ENCODE data around the gene TAF5L. TPM values are rescaled to one million over a fixed set of nuclear protein-coding genes. Genes with fewer than 3 reads are reported as not detected.
"Not testable (repeated sequence)": the region's sequence is repeated elsewhere in the genome, so short reads cannot be mapped to it uniquely, and the experiment has no call there.

The TAF5L gene
- total RNA-seq, 3 donors from 2014 or later (not counting 1 experiment from before 2014, with no cell fraction given) = 21.6 to 37.9 (median 32.7) TPM

DNA sequence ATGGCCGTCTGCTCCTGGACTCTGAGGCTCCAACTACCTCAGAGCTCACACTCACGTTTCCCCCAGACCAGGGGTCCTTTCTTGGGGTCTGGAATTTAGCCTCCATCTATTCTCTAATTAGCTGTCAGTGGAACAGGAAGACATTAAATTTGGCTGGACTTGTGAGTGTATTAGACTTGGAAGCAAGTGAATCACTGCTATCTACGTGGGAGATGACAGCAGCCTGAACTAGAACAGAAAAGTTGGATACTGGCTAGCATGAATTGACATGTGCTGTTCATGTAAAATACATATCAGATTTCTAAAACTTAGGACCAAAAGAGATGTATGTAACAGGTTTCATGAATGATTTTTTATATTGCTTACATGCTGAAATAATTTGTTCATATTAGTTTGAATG, 28.0 kb downstream of the TAF5L start:
- H3K27ac ChIP-seq (ENCODE audit: low read length) = no peak overlapping the region
- no peaks in the 10 kb centered on the region for H3K9me3 ChIP-seq (ENCODE audit: control insufficient read depth, insufficient read depth, low read length)
- H3K36me3 Mint-ChIP-seq = peaks cover 6% of the 10 kb centered on the region
- H3K27me3 Mint-ChIP-seq (ENCODE audit: low read depth in 2 of 2) = no peaks in the 10 kb centered on the region
- H3K4me3 Mint-ChIP-seq = no peak overlapping the region
- DNase-seq = no peak
- WGBS (ENCODE audit: insufficient coverage) = 91% methylated on average over 3 of the region's 3 CpGs
- H3K4me1 ChIP-seq (ENCODE audit: control insufficient read depth, insufficient read depth, low read length) = no peaks in the 10 kb centered on the region
- TF ChIP-seq CTCF (IDR thresholded peaks at IDR 0.05) = no peak
- H3K4me3 ChIP-seq (ENCODE audit: low read length) = no peak overlapping the region
- no peaks in the 10 kb centered on the region for H3K27me3 ChIP-seq (ENCODE audit: control insufficient read depth, insufficient read depth, low read length)
- no peak for ATAC-seq
- intact Hi-C loops (cut with micrococcal nuclease) = no loop called here
- H3K27ac Mint-ChIP-seq = no peak overlapping the region
- H3K9me3 Mint-ChIP-seq = no peaks in the 10 kb centered on the region
- H3K4me1 Mint-ChIP-seq = peaks cover 16 to 24% of the 10 kb centered on the region in 2 donors
- H3K36me3 ChIP-seq (ENCODE audit: control insufficient read depth, insufficient read depth, low read length) = peaks cover 37% of the 10 kb centered on the region

GRCh38 chr1:229596925-229597699, 28.8 kb downstream of the TAF5L start:
- Mint-ChIP-seq H3K4me3 (no peak overlapping the region), H3K27ac (peak overlapping the region in 1 of 2 donors; percentile 31), H3K27me3 (ENCODE audit: low read depth in 2 of 2) (no peaks in the 10 kb centered on the region), H3K9me3 (no peaks in the 10 kb centered on the region), H3K36me3 (peaks cover 6% of the 10 kb centered on the region), H3K4me1 (peaks cover 16 to 24% of the 10 kb centered on the region in 2 donors)
- Histone ChIP-seq H3K27me3 (ENCODE audit: control insufficient read depth, insufficient read depth, low read length) (no peaks in the 10 kb centered on the region), H3K36me3 (ENCODE audit: control insufficient read depth, insufficient read depth, low read length) (peaks cover 33% of the 10 kb centered on the region), H3K9me3 (ENCODE audit: control insufficient read depth, insufficient read depth, low read length) (no peaks in the 10 kb centered on the region), H3K27ac (ENCODE audit: low read length) (no peak overlapping the region), H3K4me3 (ENCODE audit: low read length) (no peak overlapping the region), H3K4me1 (ENCODE audit: control insufficient read depth, insufficient read depth, low read length) (no peaks in the 10 kb centered on the region)
- 66% methylated on average over 6 of the region's 7 CpGs for WGBS (ENCODE audit: insufficient coverage)
- intact Hi-C loops (cut with micrococcal nuclease) = no loop called here
- no peak for TF ChIP-seq CTCF (IDR thresholded peaks at IDR 0.05)
- no peak for ATAC-seq
- DNase-seq = no peak

GRCh38 chr1:229595876-229596275, 30.0 kb downstream of the TAF5L start:
- H3K4me1 Mint-ChIP-seq = peaks cover 16% of the 10 kb centered on the region in 2 donors
- H3K27ac ChIP-seq (ENCODE audit: low read length); H3K4me3 Mint-ChIP-seq; H3K4me3 ChIP-seq (ENCODE audit: low read length); H3K36me3 Mint-ChIP-seq; H3K9me3 Mint-ChIP-seq; H3K4me1 ChIP-seq (ENCODE audit: control insufficient read depth, insufficient read depth, low read length); H3K27me3 Mint-ChIP-seq (ENCODE audit: low read depth in 2 of 2); H3K27ac Mint-ChIP-seq; ATAC-seq; intact Hi-C loops (cut with micrococcal nuclease); H3K9me3 ChIP-seq (ENCODE audit: control insufficient read depth, insufficient read depth, low read length); H3K27me3 ChIP-seq (ENCODE audit: control insufficient read depth, insufficient read depth, low read length); DNase-seq: not testable (repeated sequence)
- peaks cover 25% of the 10 kb centered on the region for H3K36me3 ChIP-seq (ENCODE audit: control insufficient read depth, insufficient read depth, low read length)
- 99% methylated on average over 7 of the region's 7 CpGs for WGBS (ENCODE audit: insufficient coverage)

DNA sequence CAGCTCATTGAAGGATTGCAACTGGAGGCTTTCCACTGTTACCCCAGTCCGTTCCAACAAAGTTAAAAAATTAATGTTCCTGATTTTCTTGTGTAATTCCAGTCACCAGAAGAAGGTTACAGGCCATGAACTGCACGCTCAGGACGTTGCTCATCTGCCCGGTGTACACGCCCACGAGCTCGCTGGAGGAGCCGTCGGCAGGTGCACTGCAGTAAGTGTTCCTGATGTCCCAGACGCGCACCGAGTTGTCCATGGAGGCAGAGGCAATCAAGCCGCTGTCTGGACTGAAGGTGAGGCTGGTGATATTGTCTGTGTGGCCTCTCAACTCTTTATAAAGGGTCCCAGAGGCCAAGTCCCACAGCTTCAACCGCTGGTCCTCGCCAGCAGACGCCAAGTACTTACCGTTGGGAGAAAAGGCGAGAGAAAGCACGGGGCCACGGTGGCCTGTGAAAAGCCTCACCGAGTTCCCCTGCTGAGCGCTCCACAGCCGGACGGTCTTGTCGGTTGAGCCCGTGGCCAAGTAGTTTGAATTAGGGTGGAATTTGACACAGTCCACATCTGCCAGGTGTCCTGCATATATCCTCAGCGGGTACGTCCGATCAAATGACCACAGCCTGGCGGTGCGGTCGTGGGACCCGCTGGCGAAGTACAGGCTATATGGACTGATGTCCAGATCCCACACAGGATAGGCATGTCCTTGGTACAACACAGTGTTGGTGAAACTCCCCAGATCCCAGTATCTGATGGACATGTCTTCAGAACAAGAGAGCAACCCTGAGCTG, 31.5 kb downstream of the TAF5L start:
- Mint-ChIP-seq H3K4me1 (peaks cover 14 to 16% of the 10 kb centered on the region in 2 donors), H3K4me3 (no peak overlapping the region), H3K9me3 (no peaks in the 10 kb centered on the region), H3K36me3 (no peaks in the 10 kb centered on the region), H3K27ac (no peak overlapping the region), H3K27me3 (ENCODE audit: low read depth in 2 of 2) (no peaks in the 10 kb centered on the region)
- H3K4me1 ChIP-seq (ENCODE audit: control insufficient read depth, insufficient read depth, low read length) = no peaks in the 10 kb centered on the region
- H3K27ac ChIP-seq (ENCODE audit: low read length) = no peak overlapping the region
- no peaks in the 10 kb centered on the region for H3K27me3 ChIP-seq (ENCODE audit: control insufficient read depth, insufficient read depth, low read length)
- 95% methylated on average over 34 of the region's 34 CpGs for WGBS (ENCODE audit: insufficient coverage)
- TF ChIP-seq CTCF (IDR thresholded peaks at IDR 0.05) = no peak
- H3K9me3 ChIP-seq (ENCODE audit: control insufficient read depth, insufficient read depth, low read length) = no peaks in the 10 kb centered on the region
- intact Hi-C loops (cut with micrococcal nuclease) = no loop called here
- H3K36me3 ChIP-seq (ENCODE audit: control insufficient read depth, insufficient read depth, low read length) = peaks cover 23% of the 10 kb centered on the region
- ATAC-seq = no peak
- H3K4me3 ChIP-seq (ENCODE audit: low read length) = no peak overlapping the region
- DNase-seq = no peak

Measured in natural killer cell (primary cell).